GM12874 (cell line): ENCODE measurements around the gene EHMT1.

Source experiments
- TF ChIP-seq, protein P1 (sequence below): IDR thresholded peaks from 2 replicates; pipeline ENCODE4 v1.5.1; 2011; ENCODE audit warnings: low read depth, mild to moderate bottlenecking, control low read depth, low read length, moderate library complexity; ENCODE audit not compliant: insufficient read depth

Gene EHMT1

DNA sequence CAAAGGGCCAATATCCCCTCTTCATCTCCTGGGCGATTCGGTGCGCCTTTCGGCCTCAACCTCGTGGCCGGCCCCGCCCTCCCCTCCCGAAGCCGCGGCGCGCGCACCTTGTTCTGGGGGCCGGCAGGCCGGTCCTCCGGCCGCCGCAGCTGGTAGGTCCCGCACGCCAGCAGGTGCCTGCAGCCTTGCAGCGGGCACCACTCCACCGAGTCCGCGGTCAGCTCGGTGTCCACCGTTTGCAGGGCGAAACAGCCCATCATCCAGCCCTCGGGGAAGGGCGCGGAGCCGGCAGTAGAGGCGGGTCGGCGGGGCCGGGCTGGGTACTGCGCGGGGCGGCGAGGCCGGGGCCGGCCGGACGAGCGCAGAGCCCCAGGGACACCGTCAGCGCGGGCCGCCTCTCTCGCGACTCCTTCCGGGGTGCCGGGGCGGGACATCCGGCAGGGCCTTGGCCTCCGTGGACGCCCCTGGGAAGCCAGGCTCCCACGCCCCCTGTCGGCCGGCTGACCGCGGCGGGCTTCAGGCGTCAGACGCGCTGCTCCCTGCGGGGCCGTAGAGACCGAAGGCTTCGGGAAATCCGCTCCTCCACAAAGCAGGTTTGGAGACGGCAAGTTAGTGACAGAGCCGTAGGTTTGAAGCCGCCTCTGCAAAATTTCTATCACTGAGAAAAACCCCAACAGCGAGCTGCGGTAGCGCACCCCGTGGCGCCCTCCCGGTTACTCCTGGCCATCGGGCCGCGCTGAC lies 40.1 kb upstream of the EHMT1 start, which contains the start of gene DPH7:
DPH7 (minus strand) TSS at position 408 of the 741 bp plus-strand sequence; CDS start at position 260, 148 bp downstream.
- TF ChIP-seq, protein P1, sequence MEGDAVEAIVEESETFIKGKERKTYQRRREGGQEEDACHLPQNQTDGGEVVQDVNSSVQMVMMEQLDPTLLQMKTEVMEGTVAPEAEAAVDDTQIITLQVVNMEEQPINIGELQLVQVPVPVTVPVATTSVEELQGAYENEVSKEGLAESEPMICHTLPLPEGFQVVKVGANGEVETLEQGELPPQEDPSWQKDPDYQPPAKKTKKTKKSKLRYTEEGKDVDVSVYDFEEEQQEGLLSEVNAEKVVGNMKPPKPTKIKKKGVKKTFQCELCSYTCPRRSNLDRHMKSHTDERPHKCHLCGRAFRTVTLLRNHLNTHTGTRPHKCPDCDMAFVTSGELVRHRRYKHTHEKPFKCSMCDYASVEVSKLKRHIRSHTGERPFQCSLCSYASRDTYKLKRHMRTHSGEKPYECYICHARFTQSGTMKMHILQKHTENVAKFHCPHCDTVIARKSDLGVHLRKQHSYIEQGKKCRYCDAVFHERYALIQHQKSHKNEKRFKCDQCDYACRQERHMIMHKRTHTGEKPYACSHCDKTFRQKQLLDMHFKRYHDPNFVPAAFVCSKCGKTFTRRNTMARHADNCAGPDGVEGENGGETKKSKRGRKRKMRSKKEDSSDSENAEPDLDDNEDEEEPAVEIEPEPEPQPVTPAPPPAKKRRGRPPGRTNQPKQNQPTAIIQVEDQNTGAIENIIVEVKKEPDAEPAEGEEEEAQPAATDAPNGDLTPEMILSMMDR = peak; percentile 98

DNA sequence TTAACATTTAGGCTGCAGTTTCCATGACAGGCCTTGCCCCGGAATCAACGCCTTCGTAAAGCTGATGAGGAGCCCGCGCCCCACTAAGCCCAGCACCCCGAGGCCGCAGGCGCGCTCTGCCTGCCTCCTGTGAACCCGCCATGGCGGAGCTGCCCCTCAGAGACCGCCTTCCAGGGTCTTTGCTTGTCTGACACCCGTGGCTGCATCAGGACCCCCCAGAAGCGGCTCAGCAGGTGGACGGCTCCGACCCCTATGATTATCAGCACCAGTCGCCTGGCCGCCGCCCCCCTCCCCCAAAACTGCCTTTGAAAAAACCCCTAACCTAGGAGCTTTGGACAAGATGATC lies 39.6 kb upstream of the EHMT1 start:
- TF ChIP-seq, protein P1 = no peak

DNA sequence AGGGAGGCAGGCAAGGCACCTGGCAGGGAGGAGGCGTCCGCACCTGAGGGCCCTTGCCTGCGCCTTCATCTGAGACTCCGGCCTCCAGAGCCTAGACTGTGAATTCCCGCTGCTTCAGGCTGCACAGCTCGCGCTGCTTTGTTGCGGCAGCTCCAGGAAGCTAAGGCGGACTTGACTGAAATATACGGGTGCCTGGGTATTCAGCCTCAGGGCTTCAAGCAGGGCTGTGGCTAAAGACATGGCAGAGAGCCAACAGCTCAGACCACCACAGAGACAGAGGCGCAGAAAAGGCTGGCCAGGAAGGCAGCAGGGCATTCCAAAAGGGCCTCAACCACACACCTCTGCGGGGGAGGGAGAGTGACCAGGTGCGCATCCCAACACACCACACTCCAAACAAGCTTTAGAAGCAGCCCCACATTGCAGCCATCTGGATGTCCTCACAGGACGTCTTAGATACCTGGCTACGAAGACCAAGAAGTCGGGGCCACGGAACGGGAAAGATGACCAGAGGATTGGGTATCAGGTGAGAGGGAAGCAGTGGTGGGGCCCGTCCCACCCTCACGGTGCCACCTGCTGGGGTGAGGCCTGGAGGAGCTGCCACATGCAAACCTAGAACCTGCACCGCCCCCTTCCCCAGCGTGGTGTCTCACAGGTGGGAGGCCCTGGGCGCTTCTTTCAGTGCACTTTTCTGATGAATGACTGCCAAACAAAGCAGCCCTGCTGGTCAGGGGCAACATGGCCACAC lies 38.4 kb upstream of the EHMT1 start:
- TF ChIP-seq, protein P1 = no peak

DNA sequence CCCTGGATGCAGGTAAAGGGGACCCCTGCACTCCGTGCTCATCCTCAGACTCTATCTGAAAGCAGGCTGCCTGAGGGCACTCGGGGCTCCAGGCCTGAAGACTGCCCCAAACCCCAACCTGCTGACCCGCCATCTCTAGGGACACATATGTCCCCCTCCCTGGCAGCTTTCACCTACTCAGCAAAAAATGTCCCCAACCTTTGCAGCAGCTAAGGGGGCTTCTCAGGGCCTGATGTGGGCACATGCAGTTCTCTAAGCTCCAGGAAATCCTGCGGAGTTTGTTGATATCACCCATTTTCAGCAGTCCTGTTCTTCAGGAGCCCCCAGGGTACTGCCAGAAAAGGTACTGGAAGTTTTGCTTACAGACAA lies 37.9 kb upstream of the EHMT1 start:
- TF ChIP-seq, protein P1 = no peak

DNA sequence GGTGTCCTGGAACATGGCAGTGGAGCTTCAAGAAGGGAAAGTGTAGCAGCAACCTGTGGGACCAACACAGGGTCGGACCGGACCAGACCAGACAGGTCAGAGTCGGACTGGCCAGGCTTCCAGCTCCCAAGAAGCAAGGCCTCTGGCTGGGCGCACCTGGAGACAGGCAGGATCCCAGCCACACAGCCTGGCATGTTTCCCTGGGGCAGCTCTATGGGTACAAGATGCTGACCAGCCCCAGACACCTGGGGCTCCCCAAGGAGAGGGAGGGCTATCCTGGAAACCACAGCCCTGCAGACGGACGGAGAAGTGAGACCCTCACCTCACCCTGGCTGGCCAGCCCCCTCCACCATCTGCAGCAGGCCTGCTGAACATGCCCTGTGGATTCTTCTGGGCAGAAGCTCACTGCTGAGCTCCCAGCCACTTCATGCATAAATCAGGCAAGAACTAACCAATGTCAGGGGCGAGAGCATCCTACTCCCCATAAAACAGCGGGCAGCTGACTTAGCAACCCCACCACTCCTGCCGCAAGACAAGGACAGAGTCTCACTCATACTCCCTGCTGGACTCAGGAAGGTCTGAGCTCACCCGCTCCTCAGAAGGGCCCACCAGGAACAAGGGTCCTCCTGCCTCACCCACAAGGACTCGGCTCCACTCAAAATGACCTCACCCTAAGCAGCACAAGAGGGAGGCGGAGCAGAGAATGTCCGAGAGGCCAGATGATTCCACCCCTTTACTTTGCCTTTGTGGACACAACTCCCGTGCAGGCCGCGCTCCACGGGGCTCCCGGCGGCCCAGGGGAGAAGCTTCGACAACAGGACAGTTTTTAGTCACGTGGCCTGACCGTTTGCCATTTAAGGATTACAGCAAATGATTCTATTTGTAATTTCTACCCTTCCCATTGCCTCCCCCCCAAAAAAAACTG lies 37.2 kb upstream of the EHMT1 start:
- TF ChIP-seq, protein P1 = no peak

DNA sequence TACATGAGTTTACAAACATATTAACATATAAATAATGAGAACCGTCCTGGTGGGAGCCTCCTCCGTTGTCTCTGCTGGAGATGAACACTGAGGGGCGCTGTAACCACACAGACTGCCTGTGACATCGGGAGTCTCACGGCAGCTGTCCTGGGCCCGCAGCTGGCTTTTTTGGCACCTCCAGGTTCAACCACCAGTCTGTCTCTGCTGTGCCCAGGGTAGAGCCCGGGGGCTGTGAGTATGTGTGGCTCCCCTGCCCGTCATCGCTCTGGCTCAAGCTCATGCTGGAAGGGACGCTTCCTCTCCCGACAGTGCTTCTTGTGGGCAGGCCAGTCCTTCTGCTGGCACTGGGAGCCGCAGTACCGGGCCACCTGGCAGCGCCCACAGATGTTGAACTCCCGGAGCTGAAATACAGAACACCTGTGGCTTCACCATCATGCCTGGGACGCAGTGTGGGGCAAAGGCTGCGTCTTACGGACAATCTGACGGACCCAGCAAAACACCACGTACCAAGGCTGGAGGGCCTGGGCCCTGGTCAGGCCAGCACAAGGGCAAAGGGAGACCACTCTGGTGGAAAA lies 36.4 kb upstream of the EHMT1 start:
- TF ChIP-seq, protein P1 = peak; percentile 21; the same call in 1 of the 2 replicates
